ENCODE measurements around the gene FAM50A.
A peak's percentile ranks its signal among the peaks of the same experiment; 100 is the strongest.

The FAM50A gene

DNA sequence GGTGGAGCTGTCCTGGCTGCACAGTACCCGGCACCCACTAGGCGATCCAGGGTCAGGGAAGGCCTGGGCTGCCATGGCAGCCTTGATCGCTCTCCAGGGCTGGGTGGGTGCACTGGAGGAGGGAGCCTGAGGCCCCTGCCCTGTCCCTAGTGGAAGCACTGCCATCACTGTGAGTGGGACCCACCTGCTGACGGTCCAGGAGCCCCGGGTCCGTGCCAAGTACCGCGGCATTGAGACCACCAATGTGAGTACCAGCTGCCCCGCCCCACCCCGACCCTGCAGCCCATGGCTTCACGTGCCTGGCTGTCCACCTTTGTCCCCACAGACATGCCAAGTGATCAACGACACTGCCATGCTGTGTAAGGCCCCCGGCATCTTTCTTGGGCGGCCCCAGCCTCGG is 23.0 kb downstream of the FAM50A start:
- no peak for DNase-seq

DNA sequence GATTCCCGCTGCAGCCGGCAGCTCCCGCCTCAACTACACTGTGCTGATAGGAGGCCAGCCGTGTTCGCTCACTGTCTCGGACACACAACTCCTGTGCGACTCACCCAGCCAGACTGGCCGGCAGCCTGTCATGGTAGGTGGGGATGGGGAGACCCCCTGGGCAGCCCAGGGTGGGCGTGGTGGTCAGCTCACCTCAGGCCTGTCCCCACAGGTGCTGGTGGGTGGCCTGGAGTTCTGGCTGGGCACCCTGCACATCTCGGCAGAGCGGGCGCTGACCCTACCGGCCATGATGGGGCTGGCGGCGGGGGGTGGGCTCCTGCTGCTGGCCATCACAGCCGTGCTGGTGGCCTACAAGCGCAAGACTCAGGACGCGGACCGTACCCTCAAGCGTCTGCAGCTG is 23.6 kb downstream of the FAM50A start:
- DNase-seq, result no peak

DNA sequence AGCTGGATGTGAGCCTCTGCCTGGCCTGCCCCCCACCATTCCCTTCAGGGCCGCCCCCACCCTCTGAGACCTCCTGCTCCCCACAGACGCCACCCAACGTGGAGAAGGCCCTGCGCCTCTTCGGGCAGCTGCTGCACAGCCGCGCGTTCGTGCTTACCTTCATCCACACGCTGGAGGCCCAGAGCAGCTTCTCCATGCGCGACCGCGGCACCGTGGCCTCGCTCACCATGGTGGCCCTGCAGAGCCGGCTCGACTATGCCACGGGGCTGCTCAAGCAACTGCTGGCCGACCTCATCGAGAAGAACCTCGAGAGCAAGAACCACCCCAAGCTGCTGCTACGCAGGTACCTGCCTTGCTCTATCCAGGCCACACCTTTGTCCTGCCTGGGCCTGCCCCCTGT is 24.3 kb downstream of the FAM50A start:
- no peak for DNase-seq

DNA sequence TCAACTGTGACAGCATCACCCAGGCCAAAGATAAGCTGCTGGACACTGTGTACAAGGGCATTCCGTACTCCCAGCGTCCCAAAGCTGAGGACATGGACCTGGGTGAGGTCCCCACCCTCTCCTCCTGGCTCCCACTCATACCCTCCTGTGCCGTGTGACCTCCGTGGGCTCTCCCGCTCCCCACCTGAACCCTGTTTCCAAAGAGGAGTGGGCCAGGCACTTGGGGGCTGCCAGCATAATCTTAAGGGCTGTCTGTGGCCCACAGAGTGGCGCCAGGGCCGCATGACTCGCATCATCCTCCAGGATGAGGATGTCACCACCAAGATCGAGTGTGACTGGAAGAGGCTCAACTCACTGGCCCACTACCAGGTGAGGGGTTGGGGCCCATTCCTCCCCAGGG is 25.2 kb downstream of the FAM50A start:
- no peak for DNase-seq

DNA sequence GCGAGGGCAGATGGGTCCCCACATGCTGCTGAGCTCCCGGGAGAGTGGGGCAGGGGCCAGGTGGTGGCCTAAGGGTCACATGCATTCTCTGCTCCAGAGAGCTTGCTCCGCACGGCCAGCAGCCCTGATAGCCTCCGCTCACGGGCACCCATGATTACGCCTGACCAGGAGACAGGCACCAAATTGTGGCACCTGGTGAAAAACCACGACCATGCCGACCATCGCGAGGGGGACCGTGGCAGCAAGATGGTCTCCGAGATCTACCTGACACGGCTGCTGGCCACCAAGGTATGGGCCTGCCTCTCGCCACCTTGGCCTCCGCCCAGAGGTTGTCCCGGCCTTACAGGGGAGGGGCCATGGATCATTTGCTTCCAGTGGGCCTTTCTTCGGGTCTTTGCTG is 25.9 kb downstream of the FAM50A start:
- no peak for DNase-seq

DNA sequence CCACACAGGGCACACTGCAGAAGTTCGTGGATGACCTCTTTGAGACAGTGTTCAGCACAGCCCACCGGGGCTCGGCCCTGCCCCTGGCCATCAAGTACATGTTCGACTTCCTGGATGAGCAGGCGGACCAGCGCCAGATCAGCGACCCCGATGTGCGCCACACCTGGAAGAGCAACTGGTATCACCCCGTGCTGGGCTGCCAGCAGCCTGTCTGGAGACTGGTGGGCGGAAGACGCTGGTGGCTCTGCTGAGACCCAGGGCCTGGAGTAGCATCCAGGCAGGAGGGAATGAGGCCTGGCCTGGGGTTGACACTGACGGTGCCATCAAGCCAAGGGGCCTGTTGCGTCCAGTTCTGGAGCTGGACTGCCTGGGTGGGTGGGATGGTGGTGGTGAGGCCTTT is 26.5 kb downstream of the FAM50A start:
- no peak for DNase-seq

DNA sequence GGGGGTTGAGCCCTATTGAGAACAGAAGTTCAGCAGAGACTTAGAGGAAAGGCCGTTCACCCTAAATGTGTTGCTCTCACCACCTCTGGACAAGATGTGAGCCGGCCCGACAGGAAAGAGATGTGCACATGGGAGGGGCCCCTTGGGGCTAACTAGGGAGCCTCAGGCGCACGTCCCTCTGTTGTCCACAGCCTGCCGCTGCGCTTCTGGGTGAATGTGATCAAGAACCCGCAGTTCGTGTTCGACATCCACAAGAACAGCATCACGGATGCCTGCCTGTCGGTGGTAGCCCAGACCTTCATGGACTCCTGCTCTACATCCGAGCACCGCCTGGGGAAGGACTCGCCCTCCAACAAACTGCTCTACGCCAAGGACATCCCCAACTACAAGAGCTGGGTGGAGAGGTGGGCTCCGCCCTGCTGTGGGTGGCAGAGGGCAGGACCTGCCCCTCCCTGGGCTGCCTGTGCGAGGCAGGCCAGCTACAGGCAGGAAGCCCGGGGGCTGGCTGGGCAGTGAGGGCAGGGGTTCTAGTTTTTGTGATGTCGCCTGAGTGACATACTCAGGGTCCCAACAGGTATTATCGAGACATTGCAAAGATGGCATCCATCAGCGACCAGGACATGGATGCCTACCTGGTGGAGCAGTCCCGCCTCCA is 27.1 kb downstream of the FAM50A start:
- no peak for DNase-seq

DNA sequence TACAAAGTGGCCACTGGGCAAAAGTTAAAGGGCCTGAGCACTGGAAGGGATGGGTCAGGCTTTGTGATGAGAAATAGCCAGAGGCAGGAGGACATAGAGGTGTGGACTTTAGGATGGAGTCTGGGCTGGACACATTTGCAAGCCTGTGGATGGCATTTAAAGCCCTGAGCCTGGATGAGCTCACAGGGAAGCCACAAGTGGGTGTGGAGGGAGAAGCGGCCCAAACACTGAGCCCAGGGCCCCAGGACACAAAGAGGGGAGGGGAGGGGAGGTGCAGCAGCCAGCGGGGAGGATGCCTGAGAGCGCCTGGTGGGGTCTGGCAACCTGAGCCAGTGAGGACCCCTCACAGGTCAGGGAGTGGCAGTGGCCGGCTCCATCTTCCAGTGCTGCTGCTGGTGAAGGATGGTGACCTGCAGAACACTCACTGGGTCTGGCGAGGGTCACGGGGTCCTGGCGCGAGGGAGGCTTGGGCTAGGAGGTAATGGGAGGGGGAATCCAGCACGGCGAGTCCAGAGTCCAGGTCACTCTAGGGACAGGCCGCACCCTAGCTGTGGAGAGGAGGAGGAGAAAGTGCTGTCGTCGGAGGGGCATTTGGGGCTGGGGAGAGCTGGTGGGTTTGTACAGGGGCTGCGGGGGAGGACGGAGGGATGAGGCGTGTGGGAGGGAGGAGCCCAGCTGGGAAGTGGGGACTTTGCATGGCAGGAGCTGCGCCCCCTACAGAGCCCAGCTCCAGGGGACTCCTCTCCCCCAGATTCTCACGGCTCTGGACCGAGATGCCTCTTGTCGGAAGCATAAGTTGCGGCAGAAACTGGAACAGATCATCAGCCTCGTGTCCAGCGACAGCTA is 28.1 kb downstream of the FAM50A start:
- DNase-seq, result no peak

DNA sequence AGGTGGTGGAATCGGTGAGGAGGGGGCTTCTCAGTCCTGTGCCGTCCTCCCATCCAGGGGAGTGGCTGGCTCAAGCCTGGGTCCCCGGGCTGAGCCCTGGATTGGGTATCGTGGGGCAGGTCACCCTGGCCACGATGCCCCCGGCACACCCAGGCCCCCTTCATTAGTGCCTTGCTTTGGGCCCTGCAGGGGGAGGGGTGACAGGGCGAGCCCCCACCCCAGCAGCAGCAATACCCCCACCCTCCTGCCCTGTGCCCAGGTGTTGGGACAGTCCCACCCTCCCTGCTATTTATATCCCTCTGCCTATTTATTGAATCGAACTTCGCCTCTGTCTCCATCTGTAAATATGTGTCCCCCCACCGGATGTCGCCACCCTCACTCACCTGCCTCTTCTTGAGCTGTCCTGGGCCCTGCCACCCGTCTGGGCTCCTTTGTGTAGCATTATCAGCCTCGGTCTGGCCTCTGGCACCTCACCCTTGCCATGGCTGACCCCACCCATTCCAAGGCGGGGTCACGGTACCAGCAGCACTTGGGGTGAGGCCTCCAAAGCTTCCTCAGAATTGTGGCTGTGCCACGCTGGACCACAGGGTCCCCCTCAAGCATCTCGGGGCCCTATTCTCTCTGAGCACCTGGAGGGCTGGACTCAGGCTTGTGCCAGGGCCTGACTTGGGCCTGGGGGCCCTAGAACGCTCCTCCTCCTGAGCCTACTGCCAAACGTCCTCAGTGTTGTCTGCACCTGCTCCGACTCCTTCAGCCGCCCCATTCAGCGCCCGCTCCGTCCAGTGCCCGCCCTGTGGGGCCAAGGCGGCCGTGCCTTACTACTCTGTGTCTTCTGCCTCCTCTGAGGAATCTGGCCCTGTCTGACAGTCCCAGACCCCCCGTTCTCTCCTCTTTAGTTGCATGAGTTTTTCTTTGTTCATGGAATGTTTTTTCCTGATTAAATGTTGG is 29.0 kb downstream of the FAM50A start:
- DNase-seq, result no peak

DNA sequence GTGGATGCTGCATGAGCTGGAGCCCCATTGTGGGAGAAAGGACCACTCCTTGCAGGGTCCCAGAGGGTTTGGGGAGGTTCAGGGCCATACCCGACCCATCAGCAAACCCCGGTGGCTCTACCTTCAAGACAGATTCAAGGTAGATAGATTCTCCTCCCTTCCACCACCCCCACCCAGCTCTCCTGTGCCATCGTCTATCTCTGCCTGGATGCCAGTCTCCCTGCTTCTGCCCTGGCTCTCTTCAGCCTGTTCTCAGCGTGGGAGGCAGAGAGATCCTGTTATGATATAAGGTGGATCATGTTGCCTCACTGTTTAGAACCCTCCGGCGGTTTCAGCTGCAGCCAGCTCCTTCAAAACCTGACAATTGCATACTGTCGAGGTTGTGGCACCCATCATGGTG is 29.7 kb downstream of the FAM50A start:
- DNase-seq, result no peak

DNA sequence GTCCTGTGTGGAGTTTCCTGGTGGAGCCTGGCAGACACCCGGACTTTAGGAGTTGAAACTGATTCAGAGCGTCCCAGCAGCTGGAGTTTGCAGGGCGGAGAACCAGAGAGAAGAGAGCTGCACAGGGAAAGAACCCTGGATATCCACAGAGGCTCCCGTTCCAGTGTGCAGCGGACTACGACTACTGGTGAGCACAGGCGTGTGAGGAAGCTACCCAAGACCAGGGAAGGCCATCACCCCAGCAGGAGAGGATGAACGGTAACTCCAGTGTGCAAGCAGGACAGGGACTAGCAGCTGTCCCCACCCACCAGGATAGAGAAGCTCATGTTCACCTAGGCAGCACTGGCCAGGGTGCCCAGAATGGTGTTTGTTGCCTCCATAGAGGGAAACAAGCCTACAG is 32.9 kb downstream of the FAM50A start:
- no peak for DNase-seq

DNA sequence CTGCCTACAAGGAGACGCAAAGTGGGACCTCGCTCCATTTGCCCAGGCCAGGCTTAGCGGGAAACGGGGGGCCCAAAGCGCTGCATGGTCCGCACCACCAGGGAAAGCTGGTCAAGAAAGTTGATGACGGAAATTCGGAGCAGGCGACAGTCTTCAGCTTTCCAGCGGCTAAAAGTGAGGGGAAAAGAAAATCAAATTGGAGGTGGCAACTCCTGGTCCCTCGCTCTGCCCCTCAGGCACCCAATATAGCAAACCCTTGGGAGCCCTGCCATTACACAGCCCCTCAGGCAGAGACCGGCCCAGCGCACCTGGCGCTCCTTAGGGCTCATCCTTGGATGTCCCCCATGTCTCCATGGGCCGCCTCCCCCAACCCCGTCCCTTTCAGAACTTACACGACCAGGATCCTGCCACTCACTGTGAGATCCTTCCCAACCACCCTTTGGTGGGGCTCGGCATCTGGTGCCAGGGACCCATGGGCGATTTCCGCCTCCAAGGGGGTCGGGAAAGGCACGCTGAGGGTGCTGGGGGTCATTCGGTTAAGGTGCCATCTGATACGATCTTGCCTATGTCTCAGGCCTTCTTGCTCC is 34.0 kb downstream of the FAM50A start:
- DNase-seq, result no peak

DNA sequence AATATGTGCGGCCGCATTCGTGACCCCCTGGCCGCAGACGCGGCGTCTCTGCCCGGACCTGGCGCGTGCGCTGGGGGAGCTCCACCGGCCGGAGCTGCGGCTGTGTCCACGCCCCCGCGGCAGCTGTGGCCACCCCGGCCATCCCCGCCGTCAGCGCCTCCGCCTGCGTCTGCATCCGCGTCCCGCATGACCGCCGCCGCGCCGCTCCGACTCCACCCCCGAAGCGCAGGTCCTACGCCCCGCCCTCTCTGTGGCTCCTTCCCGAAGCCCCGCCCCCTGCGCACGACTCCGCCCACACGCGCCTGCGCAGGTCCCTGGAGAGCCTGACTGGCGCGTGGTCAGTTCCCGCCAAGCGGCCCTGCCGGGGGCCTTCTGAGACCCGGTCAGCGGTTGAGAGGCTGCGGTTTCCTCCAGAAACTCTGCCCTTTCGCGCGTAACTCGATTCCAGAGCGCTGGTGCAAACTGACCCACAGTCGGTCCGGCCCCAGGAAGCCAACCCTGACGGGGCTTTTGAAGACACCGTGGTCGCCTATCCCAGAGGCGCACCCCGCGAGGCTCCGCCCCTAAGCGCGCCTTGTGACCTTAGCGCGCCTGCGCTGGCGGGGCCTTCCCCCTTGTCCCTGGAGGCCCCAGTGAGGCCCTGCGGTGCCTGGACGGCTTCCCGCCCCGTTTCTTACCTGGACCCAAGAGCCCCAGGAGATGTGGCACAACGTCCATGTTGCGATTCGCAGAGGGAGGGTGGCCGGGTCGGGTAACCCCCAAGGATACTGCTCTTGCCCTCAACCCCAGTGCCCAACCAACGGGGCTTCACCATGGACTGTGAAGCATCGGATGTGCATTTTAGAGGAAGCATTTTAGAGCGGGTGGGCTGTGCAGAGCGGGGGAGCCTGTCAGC is 35.0 kb downstream of the FAM50A start, which contains the start of gene LAGE3:
Gene LAGE3 (minus strand): TSS at position 554 of the 895 bp plus-strand sequence. CDS start 366 bp downstream, at position 188.
- peak; percentile 86 for DNase-seq

DNA sequence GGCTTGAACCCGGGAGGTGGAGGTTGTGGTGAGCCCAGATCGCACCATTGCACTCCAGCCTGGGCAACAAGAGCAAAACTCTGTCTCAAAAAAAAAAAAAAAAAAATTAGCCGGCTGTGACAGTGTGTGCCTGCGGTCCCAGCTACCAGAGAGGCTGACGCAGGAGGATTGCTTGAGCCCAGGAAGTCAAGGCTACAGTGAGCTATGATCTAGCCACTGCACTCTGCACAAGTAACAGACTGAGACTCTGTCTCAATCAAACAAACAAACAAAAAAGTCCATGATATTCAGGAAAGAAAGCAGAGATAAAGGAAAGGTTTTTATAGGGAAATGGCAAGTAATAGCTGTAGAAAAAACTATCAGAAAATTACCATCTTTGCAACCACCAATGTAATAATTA is 37.3 kb downstream of the FAM50A start:
- no peak for DNase-seq

DNA sequence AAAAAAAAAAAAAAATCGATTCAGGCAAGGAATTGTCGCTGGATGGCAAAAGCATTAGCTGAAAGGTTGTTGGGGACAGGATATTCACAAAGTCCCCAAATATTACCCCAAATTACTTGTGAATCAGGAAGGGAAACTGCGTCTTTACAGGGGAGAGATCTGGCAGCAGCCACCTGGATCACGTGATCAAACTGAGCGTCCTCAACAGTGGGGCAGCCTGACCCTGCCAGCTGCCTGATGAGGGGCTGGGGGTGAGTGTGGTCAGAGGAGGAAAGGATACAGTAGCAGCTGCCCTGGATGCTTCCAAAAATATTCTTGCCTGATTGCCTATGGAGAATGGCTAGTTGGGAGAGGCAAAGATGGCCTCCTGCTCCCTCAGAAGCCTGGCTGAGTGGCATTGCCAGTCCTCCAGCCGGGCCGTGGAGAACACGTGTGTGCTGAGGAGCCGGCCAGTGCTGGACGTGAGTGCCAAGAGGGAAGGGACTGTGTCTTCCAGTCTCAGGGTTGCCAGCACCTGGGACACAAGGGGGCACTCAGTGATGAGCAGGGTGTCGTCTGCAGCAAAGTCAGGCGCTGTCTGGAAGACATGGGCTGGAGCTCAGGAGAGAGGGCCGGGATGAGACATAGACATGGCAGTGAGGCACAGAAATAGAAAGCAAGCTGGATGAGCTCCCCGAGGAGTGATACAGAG is 38.1 kb downstream of the FAM50A start:
- DNase-seq, result no peak

DNA sequence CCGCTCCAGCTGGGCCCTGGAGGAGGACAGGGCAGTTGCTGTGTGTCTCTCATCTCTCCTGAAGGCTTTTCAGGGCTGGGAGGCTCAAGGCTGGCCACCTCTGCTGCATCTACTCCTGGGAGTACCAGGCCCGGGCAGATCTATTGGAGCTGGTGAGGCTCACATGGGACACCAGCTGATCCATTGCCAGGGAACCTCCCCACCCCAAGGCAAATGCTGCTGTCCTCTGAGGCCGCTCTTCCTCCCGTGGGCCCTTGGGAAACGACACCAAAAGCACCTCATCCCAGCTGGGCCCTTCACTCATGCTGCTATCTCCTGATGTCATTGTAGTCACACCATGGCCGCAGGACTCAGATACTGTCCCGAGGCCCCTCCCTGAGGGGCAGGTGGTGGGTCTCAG is 38.8 kb downstream of the FAM50A start:
- no peak for DNase-seq

DNA sequence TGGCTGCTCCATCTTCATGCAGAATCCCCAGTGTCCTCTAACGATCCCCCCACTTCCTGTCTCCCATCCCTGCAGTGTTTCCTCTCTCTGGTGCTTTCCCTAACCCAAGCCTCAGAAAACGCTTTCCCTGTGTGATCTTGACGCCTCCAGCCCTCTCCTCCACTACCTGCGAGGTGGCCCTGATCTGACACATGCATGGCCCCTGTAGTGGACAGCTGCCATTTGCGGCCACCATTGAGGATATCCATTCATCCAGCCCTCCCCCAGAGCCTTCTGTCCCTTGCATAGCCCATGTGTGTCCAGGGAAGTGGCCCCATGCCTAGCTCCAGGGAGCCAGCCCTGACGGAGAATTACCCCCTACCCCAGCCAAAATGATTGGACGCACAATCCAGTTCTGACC is 39.4 kb downstream of the FAM50A start:
- DNase-seq, result no peak

DNA sequence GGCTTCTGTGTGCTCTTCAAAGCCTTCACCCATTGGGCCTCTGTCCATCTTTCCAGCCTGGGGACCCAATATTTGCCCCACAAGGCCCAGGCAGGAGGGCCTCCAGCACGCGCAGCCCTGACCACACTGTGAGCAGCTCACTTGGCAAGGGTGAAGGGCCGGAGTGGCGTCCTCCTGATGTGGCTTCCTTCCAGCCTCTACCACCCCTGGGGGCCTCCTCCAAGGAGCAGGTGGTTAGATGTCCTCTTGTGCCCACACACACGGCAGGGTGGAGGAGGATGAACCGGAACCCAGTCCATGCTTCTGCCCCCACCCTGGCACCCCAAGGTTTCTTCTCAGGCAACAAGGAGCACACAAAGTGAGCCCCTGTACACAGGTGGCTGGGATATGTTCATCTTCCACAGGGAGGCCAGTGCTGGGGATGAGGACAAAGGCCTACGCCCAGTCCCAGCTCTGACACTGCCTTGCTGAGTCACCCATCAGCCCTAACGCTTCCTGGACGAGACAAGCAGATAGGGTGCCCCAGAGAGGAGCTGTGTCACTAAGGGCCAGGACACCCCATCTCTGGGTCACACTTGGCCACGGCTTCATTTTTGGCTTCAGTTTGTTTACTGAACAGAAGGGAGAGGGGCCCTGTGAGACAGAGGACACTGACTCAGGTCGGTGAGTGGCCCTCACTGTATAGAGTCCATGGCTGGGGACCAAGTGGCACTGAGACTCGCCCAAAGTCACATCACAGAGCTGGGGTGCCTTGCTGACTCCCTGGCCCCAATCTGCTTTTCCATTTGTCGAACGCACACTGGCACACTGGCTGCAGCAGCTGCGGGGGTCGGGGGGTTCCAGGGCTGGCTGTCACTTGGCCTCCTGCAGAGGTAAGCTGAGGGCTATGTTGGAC is 40.6 kb downstream of the FAM50A start:
- no peak for DNase-seq

DNA sequence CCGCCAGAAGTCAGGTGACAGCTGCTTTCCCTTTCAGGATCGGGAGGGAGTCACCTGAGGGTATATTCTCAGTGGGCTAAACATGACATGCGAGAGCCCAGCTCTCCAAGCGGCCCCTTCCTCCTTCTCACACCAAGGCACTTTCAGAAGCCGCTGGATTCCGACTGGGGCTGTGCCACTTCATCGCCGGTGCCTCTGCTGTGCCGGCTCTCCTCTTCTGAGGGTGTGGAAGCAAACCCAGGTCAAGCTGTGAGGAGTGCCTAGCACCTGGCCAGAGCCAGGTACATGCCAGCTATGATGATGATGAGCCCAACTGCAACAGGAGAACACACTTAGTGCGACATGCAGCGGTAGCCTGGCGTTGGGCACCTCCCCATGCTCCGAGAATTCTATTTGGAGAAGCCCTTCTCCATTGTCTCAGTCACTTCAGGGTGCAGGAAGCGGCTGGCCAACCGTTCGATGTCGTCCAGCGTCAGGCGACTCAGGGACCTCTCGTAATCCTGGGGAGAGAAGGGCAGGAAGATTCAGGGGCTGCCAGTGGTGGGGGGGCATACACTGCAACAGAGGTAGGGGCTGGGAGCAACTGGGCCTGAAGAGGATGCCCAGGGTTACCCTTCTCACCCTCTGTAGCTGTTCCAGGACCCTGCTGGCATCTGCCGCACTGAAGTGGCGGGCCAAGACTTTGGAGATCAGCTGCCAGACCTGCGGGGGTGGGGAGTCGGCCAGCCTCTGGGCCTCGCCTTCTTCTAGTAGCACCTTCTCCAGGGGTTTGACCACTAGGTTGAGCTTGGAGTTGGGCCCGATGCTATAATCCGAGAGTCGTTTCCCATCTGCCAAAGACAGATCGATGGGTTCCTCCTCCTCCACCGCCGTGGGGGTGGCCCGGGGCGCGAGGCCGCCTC is 41.5 kb downstream of the FAM50A start:
- no peak for DNase-seq
